HG03469 (cell line): ENCODE results near the gene TCAP.

Experiments used
- ATAC-seq: cut with Tn5 transposase; IDR thresholded peaks from one replicate; pipeline ENCODE4 v1.9.1; 2021; ENCODE audit warnings: mild to moderate bottlenecking, moderate library complexity, moderate number of reproducible peaks; ENCODE audit not compliant: unreplicated experiment

The TCAP gene

DNA sequence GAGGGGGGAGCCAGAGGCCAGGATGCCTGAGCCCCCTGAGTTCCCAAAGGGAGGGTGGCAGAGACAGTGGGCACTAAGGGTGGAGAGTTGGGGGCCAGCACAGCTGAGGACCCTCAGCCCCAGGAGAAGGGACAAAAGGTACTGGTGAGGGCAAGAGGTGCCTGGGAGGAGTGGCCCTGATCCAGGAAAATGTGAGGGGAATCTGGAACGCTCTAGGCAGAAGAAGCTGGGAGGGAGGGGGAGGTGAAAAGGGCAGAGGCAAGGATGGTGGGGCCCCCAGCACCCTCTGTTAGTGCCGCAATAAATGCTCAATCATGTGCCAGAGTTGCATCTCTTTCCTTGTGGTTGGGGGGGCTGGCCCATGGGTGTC is 1.1 kb downstream of the TCAP start:
- no peak for ATAC-seq

DNA sequence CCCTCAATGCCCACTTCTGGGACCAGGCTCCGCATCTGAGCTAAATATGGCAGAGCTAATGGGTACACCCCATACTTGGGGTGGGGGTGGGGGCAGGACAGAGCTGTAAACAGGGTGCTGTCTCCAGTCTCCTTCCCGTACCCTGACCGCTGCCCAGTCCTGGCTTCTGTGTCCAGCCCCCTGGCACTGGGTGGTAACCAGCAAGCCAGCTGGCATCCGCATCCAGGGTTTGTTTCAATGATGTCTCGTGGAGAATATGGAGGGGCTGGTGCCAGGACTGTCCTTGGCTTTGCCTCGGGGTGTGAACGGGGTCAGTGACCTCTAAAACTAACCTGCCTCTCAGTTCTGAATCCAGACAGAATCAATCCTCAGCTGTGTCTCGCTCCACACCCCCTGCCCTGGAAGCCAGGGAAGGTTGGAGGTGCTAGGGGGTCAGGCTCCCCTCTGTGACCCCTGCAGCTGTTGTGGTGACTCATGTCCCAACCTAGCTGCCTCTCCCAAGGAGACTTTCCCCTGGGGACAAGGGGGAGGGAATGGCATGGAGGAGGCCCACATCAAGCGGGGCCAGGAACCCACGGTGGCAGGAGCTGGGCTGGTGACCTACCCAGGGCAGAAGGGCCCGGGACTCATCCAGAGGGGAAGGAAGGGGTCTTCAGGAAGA is 1.6 kb downstream of the TCAP start:
- no peak for ATAC-seq

- ATAC-seq, result no peak
Measured at GRCh38 chr17:39667262-39667944, 2.3 kb downstream of the TCAP start.

- ATAC-seq, result no peak
Measured at GRCh38 chr17:39667945-39668924, 3.1 kb downstream of the TCAP start, which contains the start of gene PNMT. Gene PNMT, plus strand, starts transcription at chr17:39668453. Its CDS starts 23 bp downstream, at chr17:39668476.

DNA sequence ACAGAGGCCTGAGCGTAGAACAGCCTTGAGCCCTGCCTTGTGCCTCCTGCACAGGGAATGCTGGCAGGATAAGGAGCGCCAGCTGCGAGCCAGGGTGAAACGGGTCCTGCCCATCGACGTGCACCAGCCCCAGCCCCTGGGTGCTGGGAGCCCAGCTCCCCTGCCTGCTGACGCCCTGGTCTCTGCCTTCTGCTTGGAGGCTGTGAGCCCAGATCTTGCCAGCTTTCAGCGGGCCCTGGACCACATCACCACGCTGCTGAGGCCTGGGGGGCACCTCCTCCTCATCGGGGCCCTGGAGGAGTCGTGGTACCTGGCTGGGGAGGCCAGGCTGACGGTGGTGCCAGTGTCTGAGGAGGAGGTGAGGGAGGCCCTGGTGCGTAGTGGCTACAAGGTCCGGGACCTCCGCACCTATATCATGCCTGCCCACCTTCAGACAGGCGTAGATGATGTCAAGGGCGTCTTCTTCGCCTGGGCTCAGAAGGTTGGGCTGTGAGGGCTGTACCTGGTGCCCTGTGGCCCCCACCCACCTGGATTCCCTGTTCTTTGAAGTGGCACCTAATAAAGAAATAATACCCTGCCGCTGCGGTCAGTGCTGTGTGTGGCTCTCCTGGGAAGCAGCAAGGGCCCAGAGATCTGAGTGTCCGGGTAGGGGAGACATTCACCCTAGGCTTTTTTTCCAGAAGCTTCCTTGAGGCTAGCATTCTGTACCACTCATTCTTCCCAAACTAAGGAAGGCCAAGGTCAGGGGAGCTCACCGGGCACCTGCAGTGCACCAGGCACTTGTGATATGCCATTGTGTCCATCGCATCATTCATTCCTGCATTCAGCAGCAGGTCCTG is 5.0 kb downstream of the TCAP start:
- no peak for ATAC-seq

- ATAC-seq, result no peak
Measured at GRCh38 chr17:39670746-39671145, 5.6 kb downstream of the TCAP start.

GRCh38 chr17:39671651-39672521 is 6.7 kb downstream of the TCAP start:
- ATAC-seq, result no peak

- no peak for ATAC-seq
Measured at GRCh38 chr17:39672522-39673334, 7.6 kb downstream of the TCAP start.

DNA sequence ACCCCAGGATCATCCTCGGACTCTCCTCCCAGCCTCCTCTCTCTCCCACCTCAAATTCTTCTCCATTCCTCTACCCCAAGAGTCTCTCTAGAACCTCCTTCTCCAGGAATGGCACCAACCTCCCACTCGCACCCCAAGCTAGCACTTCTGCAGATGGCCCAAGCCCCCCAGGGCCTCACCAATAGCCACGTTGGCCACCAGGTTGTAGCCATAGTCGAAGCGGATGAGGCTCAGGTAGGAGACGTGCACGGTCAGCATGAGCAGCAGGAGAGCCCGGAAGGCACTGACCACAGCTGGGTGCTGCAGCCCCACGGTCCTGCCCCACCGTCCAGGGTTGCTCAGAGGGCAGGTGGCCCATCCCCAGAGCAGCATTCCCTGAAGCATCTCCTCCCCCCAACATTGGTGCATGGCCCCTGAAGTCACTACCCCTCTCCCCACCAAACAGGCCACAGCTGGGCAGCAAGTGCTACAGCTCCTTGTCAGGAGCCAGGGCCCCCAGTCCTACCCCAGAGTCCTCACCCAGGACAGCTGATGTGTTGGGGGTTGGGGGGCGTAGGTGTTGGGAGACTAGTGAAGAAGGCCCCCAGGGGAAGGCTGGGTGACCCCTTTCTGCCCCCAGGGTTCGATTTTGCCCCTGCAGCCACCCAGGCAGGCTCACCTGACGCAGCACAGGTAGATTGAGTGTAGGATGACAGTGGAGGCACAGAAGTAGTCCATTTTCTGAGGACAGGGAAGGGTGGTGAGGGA is 8.4 kb downstream of the TCAP start:
- ATAC-seq, result no peak

DNA sequence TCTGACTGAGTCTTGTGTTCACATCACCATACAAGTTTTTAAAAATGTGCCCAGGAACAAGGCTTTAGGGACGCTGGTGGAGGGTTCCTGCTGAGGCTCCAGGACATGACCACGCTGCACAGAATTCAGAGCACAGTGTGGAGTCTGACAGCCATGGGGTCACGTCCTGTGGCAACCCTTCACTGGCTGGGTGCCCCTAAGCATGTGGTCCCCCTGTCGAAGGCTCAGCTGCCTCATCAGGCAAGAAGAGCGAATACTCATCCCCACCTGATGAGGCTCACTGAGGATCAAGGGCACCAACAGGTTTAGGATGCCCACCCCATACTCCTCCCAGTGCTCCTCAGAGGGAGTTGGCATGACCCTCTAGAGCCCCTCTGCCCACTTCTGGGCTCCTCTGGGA is 9.0 kb downstream of the TCAP start:
- ATAC-seq, result no peak

DNA sequence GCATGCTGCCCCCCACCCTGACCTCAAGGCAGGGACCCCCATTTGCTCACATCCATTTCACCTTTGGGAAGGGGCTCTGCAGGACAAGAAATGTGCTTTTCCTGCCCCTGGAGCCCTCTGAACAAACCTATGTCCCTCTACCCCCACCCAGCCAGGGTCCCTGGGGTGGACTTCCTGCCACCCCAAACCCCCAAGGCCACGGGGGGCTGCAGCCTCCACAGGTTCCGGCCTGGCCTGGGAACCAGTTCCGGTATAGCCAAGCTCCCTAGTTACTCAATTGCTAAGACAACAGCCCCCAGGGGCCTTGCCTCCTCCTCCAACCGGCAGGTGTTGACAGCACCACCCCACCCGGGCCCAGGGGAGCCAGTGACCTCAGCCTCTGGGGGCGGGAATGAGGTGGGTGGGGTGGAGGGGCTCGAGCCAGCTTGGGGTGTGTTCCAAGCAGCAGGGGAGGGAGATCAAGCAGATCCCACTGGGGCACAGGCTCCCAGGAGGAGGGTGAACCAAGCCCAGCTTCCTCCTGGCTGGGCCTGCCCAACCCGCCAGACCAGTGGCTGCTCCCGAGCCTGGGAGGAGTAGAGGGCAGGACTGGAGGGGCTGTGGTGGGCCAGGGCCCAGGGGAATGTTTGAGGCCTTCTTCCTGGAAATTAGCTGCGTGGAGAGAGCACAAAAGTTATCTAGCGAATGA is 9.7 kb downstream of the TCAP start:
- no peak for ATAC-seq

DNA sequence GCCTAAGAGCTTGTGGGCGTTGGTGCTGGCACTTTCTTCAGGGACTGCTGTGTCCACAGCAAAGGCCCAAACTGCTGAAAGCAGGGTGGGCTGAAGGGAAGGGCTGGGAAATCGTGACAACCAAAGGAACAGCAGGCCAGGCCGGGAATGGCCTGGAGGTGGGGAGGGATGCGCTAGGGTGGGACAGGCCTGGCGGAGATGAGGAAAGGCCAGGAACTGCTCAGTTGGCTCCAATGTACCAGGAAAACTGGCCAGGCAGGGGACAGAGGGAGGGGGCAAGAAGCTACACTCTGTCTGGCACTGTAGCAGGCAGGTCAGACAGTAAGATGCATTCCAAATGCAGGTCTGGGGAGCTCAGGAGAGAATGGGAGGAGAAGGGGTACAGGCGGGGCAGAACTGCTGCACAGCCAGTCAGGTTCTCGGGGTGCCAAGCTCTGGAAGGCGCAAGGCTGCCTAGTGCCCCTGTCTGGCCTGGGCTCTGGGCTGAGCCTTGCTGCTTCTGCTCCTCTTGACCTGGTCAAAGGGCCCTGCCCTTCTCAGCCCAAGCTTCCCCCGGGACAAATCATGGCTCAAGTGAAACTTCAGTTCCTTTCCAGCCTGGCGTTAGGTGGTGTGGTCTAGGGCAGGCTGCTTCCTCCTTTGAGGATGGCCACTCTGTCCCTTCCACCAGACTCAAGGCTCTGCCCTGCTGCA is 10.4 kb downstream of the TCAP start:
- ATAC-seq, result no peak

DNA sequence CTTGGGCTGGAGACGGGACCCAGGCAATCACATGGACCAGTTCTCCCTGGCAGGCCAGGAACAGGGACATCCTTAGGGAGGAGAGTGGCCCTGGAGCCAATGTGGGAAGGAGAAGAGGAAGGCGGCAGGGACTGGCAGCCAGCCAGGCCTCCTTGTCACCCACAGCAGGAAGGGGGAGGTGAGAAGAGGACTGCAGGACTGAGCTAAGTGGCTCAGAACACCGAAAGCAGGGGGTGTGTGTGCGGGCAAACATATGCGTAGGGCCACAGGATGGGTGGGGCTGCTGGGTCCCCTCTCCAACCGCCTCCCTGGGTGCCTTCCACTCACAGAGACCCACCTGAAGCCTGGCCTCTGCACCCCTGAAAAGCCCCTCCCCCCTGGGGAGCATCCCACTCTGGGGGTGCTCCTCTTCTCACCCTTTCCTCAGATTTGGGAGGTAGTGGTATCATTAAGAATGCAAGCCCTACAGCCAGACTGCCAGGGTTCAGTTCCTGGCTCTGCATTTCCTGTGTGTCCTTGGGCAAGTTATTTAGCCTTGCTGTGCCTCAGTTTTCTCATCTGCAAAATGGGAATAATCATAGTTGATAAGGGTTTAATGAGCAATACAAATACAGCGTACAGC is 11.2 kb downstream of the TCAP start:
- no peak for ATAC-seq

GRCh38 chr17:39677072-39677471 is 11.9 kb downstream of the TCAP start:
- no peak for ATAC-seq

GRCh38 chr17:39677542-39678339 is 12.6 kb downstream of the TCAP start:
- no peak for ATAC-seq
